Right atrium auricular region (tissue), 2 donors: Measurements from ENCODE around the gene WWTR1. TPM values are rescaled to one million over a fixed set of nuclear protein-coding genes. Genes with fewer than 3 reads are reported as not detected.
A peak's percentile ranks its signal among the peaks of the same experiment; 100 is the strongest.

Experiments used
- DNase-seq: peaks from one replicate; pipeline ENCODE4 v3.0.0-alpha.2; 2019; ENCODE audit warnings: low spot score
- H3K27ac ChIP-seq, 2 donors: fragments of 200-600 bp; sonication (generic); 1 replicate in 1 of 2; 2 replicates in 1 of 2; pipeline ENCODE4 v1.5.1; 2016 to 2019
- H3K27me3 ChIP-seq, 2 donors: fragments of 200-600 bp; sonication (generic); one replicate each; pipeline versions ENCODE4 v1.5.1 to v1.6.0; 2017 to 2019
- H3K36me3 ChIP-seq: fragments of 200-600 bp; sonication (generic); one replicate; pipeline ENCODE4 v1.5.1; 2016
- H3K4me1 ChIP-seq, 2 donors: fragments of 200-600 bp; sonication (generic); one replicate each; pipeline versions ENCODE4 v1.5.1 to v1.6.0; 2017 to 2019
- H3K4me3 ChIP-seq, 2 donors: fragments of 200-600 bp; sonication (generic); 1 replicate in 1 of 2; 2 replicates in 1 of 2; pipeline ENCODE4 v1.5.1; 2017 to 2019; ENCODE audit warnings: mild to moderate bottlenecking in 1 of 2, moderate library complexity in 1 of 2
- H3K9me3 ChIP-seq, 2 donors: fragments of 200-600 bp; sonication (generic); one replicate each; pipeline ENCODE4 v1.5.1; 2019
- CTCF ChIP-seq, 2 donors: fragments of 200-600 bp; sonication (generic); IDR thresholded peaks; one replicate each; pipeline ENCODE4 v1.5.1; 2019; ENCODE audit warnings: antibody characterized with exemption in 2 of 2
- total RNA-seq, 2 donors: library from RNA; depleted of rRNA; stranded (reverse); fragments of >200 nt; gene quantifications; one replicate each; pipeline ENCODE4 v1.1.0, GENCODE V29; 2016

The WWTR1 gene
- total RNA-seq, 2 donors from 2014 or later = 53.4 to 73.1 TPM

- peaks cover 0 to 14% of the 10 kb centered on the region in 2 donors for H3K4me1 ChIP-seq
- H3K36me3 ChIP-seq = no peaks in the 10 kb centered on the region
- no peaks in the 10 kb centered on the region for H3K27me3 ChIP-seq
- peak overlapping the region in 1 of 2 donors; percentile 100 for H3K27ac ChIP-seq
- no peak for TF ChIP-seq CTCF (IDR thresholded peaks at IDR 0.05)
- DNase-seq = no peak
- H3K9me3 ChIP-seq = no peaks in the 10 kb centered on the region
- no peak overlapping the region for H3K4me3 ChIP-seq
Observed at GRCh38 chr3:149660462-149660861, 2.6 kb upstream of the WWTR1 start.

GRCh38 chr3:149658744-149659497 is 1.1 kb upstream of the WWTR1 start:
- peaks cover 0 to 27% of the 10 kb centered on the region in 2 donors for H3K4me1 ChIP-seq
- TF ChIP-seq CTCF (IDR thresholded peaks at IDR 0.05) = no peak
- no peak for DNase-seq
- H3K36me3 ChIP-seq = no peaks in the 10 kb centered on the region
- no peaks in the 10 kb centered on the region for H3K9me3 ChIP-seq
- no peaks in the 10 kb centered on the region for H3K27me3 ChIP-seq
- peak overlapping the region; percentile 99 to 100 for H3K27ac ChIP-seq
- peak overlapping the region; percentile 68 to 84 for H3K4me3 ChIP-seq

DNA sequence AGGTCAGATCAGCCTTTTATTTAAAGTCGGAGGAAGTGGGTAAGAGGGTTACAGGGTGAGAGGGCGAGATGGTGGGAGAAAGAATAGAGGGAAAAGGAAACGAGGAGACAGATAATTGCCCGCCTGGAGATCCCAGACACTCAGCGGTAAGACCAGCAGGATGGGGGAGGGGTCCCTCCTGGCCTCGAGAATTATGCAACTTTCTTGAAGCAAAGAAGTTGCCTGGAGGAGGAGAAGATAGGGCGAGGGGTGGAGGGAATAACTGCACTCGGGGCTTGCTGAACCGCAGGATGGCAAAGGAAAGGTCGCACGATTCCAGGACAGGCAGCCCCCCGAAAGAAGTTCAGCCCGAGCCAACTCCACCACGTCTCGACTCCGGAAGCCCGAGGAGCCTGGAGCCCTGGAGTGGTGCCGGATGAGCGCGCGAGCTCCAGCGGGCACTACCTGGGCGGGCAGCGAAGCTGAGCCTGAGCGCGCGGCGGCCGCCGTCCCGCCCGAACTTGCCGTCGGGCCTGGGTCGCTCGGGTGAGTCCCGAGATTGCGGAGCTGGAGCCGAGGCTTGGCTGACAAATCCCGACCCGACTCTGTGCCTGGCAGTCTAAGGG is 402 bp downstream of the WWTR1 start:
- DNase-seq = peak; percentile 67

GRCh38 chr3:149655826-149656574 is 1.8 kb downstream of the WWTR1 start:
- H3K36me3 ChIP-seq = peaks cover 5% of the 10 kb centered on the region
- H3K4me3 ChIP-seq = peak overlapping the region; percentile 68 to 84
- no peaks in the 10 kb centered on the region for H3K9me3 ChIP-seq
- no peak for DNase-seq
- H3K27ac ChIP-seq = peak overlapping the region; percentile 99 to 100
- TF ChIP-seq CTCF (IDR thresholded peaks at IDR 0.05) = no peak
- H3K4me1 ChIP-seq = peaks cover 0 to 45% of the 10 kb centered on the region in 2 donors
- H3K27me3 ChIP-seq = no peaks in the 10 kb centered on the region

More for the DNA sequence above, 402 bp downstream of the WWTR1 start:
- peaks cover 0 to 40% of the 10 kb centered on the region in 2 donors for H3K4me1 ChIP-seq
- H3K4me3 ChIP-seq = peak overlapping the region; percentile 68 to 84
- H3K27ac ChIP-seq = peak overlapping the region; percentile 99 to 100
- H3K36me3 ChIP-seq = no peaks in the 10 kb centered on the region
- H3K9me3 ChIP-seq = no peaks in the 10 kb centered on the region
- no peaks in the 10 kb centered on the region for H3K27me3 ChIP-seq
- TF ChIP-seq CTCF (IDR thresholded peaks at IDR 0.05) = peak in 1 of 2 donors; percentile 7

GRCh38 chr3:149654188-149654601 is 3.6 kb downstream of the WWTR1 start:
- Histone ChIP-seq H3K4me3 (peak overlapping the region; percentile 13 to 84), H3K9me3 (no peaks in the 10 kb centered on the region), H3K4me1 (peaks cover 0 to 62% of the 10 kb centered on the region in 2 donors), H3K27me3 (no peaks in the 10 kb centered on the region), H3K36me3 (peaks cover 9% of the 10 kb centered on the region), H3K27ac (peak overlapping the region; percentile 45 to 100)
- no peak for TF ChIP-seq CTCF (IDR thresholded peaks at IDR 0.05)
- no peak for DNase-seq
